Stomach (tissue), 19 donors: ENCODE results near the gene RPP30. TPM values are rescaled to one million over a fixed set of nuclear protein-coding genes. Genes with fewer than 3 reads are reported as not detected.
A peak's percentile ranks its signal among the peaks of the same experiment; 100 is the strongest.

Experiments
- DNase-seq, 2 donors: peaks; one replicate each; pipeline versions ENCODE4 v3.0.0 to v3.0.0-alpha.2; 2013 to 2019
- H3K27ac ChIP-seq, 5 donors: fragments of 200-600 bp in 4 of 5; sonication (generic) in 4 of 5; one replicate each; pipeline ENCODE4 v1.5.1; 2013 to 2019; ENCODE audit warnings: mild to moderate bottlenecking in 1 of 5, moderate library complexity in 1 of 5
- H3K27me3 ChIP-seq, 3 donors: fragments of 200-600 bp; sonication (generic); one replicate each; pipeline ENCODE4 v1.5.1; 2017 to 2019; ENCODE audit warnings: mixed run types in 1 of 3
- H3K36me3 ChIP-seq, 4 donors: fragments of 200-600 bp; sonication (generic); 1 replicate in 3 of 4; 2 replicates in 1 of 4; pipeline ENCODE4 v1.5.1; 2016 to 2019
- H3K4me1 ChIP-seq, 4 donors: fragments of 200-600 bp; sonication (generic); one replicate each; pipeline ENCODE4 v1.5.1; 2016 to 2019
- H3K4me3 ChIP-seq, 4 donors: fragments of 200-600 bp; sonication (generic) in 3 of 4; one replicate each; pipeline ENCODE4 v1.5.1; 2016 to 2019; ENCODE audit warnings: mild to moderate bottlenecking in 1 of 4
- H3K9me3 ChIP-seq, 4 donors: fragments of 200-600 bp; sonication (generic); one replicate each; pipeline ENCODE4 v1.5.1; 2016 to 2019
- CTCF ChIP-seq, 7 experiments: fragments of 450-650 bp in 4 of 7; fragments of 200-600 bp in 3 of 7; sonication (generic) in 3 of 7; IDR thresholded peaks; one replicate each; pipeline ENCODE4 v1.5.1; 2016 to 2019; ENCODE audit warnings: antibody characterized with exemption in 7 of 7, control low read depth in 2 of 7, mild to moderate bottlenecking in 1 of 7
- EP300 ChIP-seq: sonication (generic); formaldehyde crosslinking; IDR thresholded peaks from one replicate; pipeline ENCODE4 v1.6.1; 2017; ENCODE audit warnings: antibody characterized with exemption
- POLR2A ChIP-seq, 4 donors: fragments of 450-650 bp; IDR thresholded peaks; one replicate each; pipeline ENCODE4 v1.6.1; 2016; ENCODE audit warnings: antibody characterized with exemption in 4 of 4, control low read depth in 2 of 4, mild to moderate bottlenecking in 1 of 4, moderate library complexity in 1 of 4
- POLR2AphosphoS5 ChIP-seq, 3 donors: sonication (generic); formaldehyde crosslinking; IDR thresholded peaks; one replicate each; pipeline ENCODE4 v1.6.1; 2016; ENCODE audit warnings: antibody characterized with exemption in 3 of 3
- WGBS, 5 donors: extraction: QIAGEN DNeasy Blood & Tissue Kit in 3 of 5; methylation state at CpG; one replicate each; pipeline versions ENCODE4 v1.1.5 to v1.1.7; 2013 to 2018; 5-methylcytosine and 5-hydroxymethylcytosine counted together
- intact Hi-C: fragments of 100-400 bp; cut with DNase I; formaldehyde crosslinking; loops from one replicate; pipeline ENCODE4 v1.15.1; 2023; ENCODE audit warnings: low total_unique reads
- long read RNA-seq, 10 donors: transcript quantifications; one replicate each; lab custom pipeline, GENCODE V29; 2026
- polyA plus RNA-seq, 3 donors: library from polyadenylated mRNA; stranded (reverse); fragments of 200-250 nt; gene quantifications; one replicate each; pipeline ENCODE4 v1.2.3, GENCODE V29; 2013
- total RNA-seq, 5 donors: library from RNA; depleted of rRNA; stranded (reverse); fragments of >200 nt; gene quantifications; one replicate each; pipeline versions ENCODE4 v1.1.0 to v1.2.3, GENCODE V29; 2014 to 2016
- donor health status: healthy with polysubstance abuse.
- donor health status: Bipolar disorder and iron deficiency.
- donor health status: healthy.

RPP30 gene
- total RNA-seq = 10 to 100 TPM in 4 of 5 donors, 1 to 10 TPM in 1; 8.8 to 53.4 (median 19.2) TPM
- 10 to 100 TPM; 28.9 to 33.9 (median 32.3) TPM for polyA plus RNA-seq
- long read RNA-seq, donor 1, partial matches to known transcripts = 0 of 3 reads
- long read RNA-seq, donor 1, other reads (novel, unspliced or antisense) = 0 of 3 reads
- long read RNA-seq, donor 2, transcript RPP30-202 (11 exons, 2,589 nt) = major isoform, 6 of 7 reads
- long read RNA-seq, donor 2, partial matches to known transcripts = 0 of 7 reads
- long read RNA-seq, donor 2, other reads (novel, unspliced or antisense) = 0 of 7 reads
- long read RNA-seq, donor 3 = 0 reads
- long read RNA-seq, donor 4, partial matches to known transcripts = 0 of 2 reads
- long read RNA-seq, donor 4, other reads (novel, unspliced or antisense) = 0 of 2 reads
- long read RNA-seq, donor 5, partial matches to known transcripts = 0 of 4 reads
- long read RNA-seq, donor 5, other reads (novel, unspliced or antisense) = 0 of 4 reads
- long read RNA-seq, donor 6, transcript RPP30-202 (11 exons, 2,589 nt) = major isoform, 11 of 14 reads
- long read RNA-seq, donor 6, partial matches to known transcripts = 0 of 14 reads
- long read RNA-seq, donor 6, other reads (novel, unspliced or antisense) = 0 of 14 reads
- long read RNA-seq, donor 7, partial matches to known transcripts = 0 of 4 reads
- long read RNA-seq, donor 7, other reads (novel, unspliced or antisense) = 0 of 4 reads
- long read RNA-seq, donor 8, transcript RPP30-202 (11 exons, 2,589 nt) = major isoform, 5 of 9 reads
- long read RNA-seq, donor 8, partial matches to known transcripts = 0 of 9 reads
- long read RNA-seq, donor 8, other reads (novel, unspliced or antisense) = 0 of 9 reads
- long read RNA-seq, donor 9, transcript RPP30-202 (11 exons, 2,589 nt) = major isoform, 14 of 16 reads
- long read RNA-seq, donor 9, partial matches to known transcripts = 0 of 16 reads
- long read RNA-seq, donor 9, other reads (novel, unspliced or antisense) = 0 of 16 reads
- long read RNA-seq, donor 10, partial matches to known transcripts = 0 of 1 reads
- long read RNA-seq, donor 10, other reads (novel, unspliced or antisense) = 0 of 1 reads

- peaks cover 0 to 29% (median 23%) of the 10 kb centered on the region in 4 donors for H3K4me1 ChIP-seq
- TF ChIP-seq POLR2A (IDR thresholded peaks at IDR 0.05) = no peak
- peak in 1 of 7 experiments; percentile 17 for TF ChIP-seq CTCF (IDR thresholded peaks at IDR 0.05)
- peak; percentile 28 to 81 (median 71) for TF ChIP-seq POLR2AphosphoS5 (IDR thresholded peaks at IDR 0.05)
- TF ChIP-seq EP300 = no peak
- DNase-seq = peak; percentile 86 to 96
- H3K27me3 ChIP-seq = peaks cover 0 to 7% (median 0%) of the 10 kb centered on the region in 3 donors
- WGBS, 5 donors = 0 to 1% (median 0%) methylated on average over 32 to 43 of the region's 43 CpGs
- intact Hi-C loops = no loop called here
- H3K9me3 ChIP-seq = peaks cover 0 to 5% (median 0%) of the 10 kb centered on the region in 4 donors
- peak within 1 kb of the TSS; percentile 72 to 95 (median 82) for H3K4me3 ChIP-seq
- peak within 1 kb of the TSS; percentile 51 to 83 (median 75) for H3K27ac ChIP-seq
- H3K36me3 ChIP-seq = peaks cover 0 to 22% (median 18%) of the 10 kb centered on the region in 4 donors
Observed at GRCh38 chr10:90871766-90872647, at the start of gene RPP30. TSS of gene RPP30 (plus strand) at chr10:90871974. CDS start at chr10:90871987, 13 bp downstream.

- H3K9me3 ChIP-seq = peaks cover 0 to 18% (median 12%) of the 10 kb centered on the region in 4 donors
- 57 to 76% (median 70%) methylated on average over 1 of the region's 1 CpG for WGBS, 5 donors
- DNase-seq = no peak
- H3K27ac ChIP-seq = no peak overlapping the region
- TF ChIP-seq POLR2AphosphoS5 (IDR thresholded peaks at IDR 0.05) (no peak), CTCF (IDR thresholded peaks at IDR 0.05) (no peak), EP300 (no peak), POLR2A (IDR thresholded peaks at IDR 0.05) (no peak)
- H3K4me3 ChIP-seq = no peak overlapping the region
- no peaks in the 10 kb centered on the region for H3K4me1 ChIP-seq
- intact Hi-C loops = no loop called here
- H3K36me3 ChIP-seq = no peaks in the 10 kb centered on the region
- peaks cover 0 to 7% (median 0%) of the 10 kb centered on the region in 3 donors for H3K27me3 ChIP-seq
Observed at GRCh38 chr10:90822508-90822907, 49.3 kb upstream of the RPP30 start.

- 90 to 100% (median 97%) methylated on average over 7 to 17 of the region's 17 CpGs for WGBS, 5 donors
- H3K9me3 ChIP-seq = no peaks in the 10 kb centered on the region
- DNase-seq = no peak
- intact Hi-C loops = no loop called here
- TF ChIP-seq POLR2AphosphoS5 (IDR thresholded peaks at IDR 0.05) = no peak
- TF ChIP-seq EP300 = no peak
- TF ChIP-seq CTCF (IDR thresholded peaks at IDR 0.05) = no peak
- no peak for TF ChIP-seq POLR2A (IDR thresholded peaks at IDR 0.05)
- H3K27ac ChIP-seq = no peak overlapping the region
- no peaks in the 10 kb centered on the region for H3K36me3 ChIP-seq
- no peak overlapping the region for H3K4me3 ChIP-seq
- H3K27me3 ChIP-seq = no peaks in the 10 kb centered on the region
- H3K4me1 ChIP-seq = no peaks in the 10 kb centered on the region
Observed at GRCh38 chr10:90832111-90832510, 39.7 kb upstream of the RPP30 start.
